ENCODE data around the gene WASHC2C.
"Not testable (repeated sequence)": the region's sequence is repeated elsewhere in the genome, so short reads cannot be mapped to it uniquely, and the experiment has no call there.

- TF ChIP-seq POLR2AphosphoS5 (IDR thresholded peaks at IDR 0.05; ENCODE audit: low read depth, low read length); CTCF (IDR thresholded peaks at IDR 0.05); TCF7L2 (IDR thresholded peaks at IDR 0.05; ENCODE audit: low read depth, low read length): not testable (repeated sequence)
Observed at GRCh38 chr10:45814146-45814545, 87.1 kb downstream of the WASHC2C start.
